ENCODE measurements around the gene STAT5B. TPM values are rescaled to one million over a fixed set of nuclear protein-coding genes. Genes with fewer than 3 reads are reported as not detected.
"Not testable (repeated sequence)": the region's sequence is repeated elsewhere in the genome, so short reads cannot be mapped to it uniquely, and the experiment has no call there.

The STAT5B gene
- 100 to 1,000 TPM; 202 to 225 TPM for total RNA-seq
- total RNA-seq, result 431 to 433 reads per million in 2 donors

- Mint-ChIP-seq H3K4me1 (peaks cover 44% of the 10 kb centered on the region), H3K4me3 (peak within 1 kb of the TSS; percentile 100), H3K27me3 (no peaks in the 10 kb centered on the region), H3K27ac (peak within 1 kb of the TSS; percentile 100), H3K36me3 (ENCODE audit: low read depth) (peaks cover 4% of the 10 kb centered on the region)
- peak; percentile 53 to 64 (median 57) for DNase-seq
- peak; percentile 50 for ATAC-seq
- no peaks in the 10 kb centered on the region for H3K9me3 ChIP-seq (ENCODE audit: control insufficient read depth, low read length, poor library complexity, severe bottlenecking)
Measured at GRCh38 chr17:42276359-42276608, at the start of gene STAT5B. STAT5B (minus strand) TSS chr17:42276391; CDS start chr17:42232127, 44,264 bp downstream.

GRCh38 chr17:42325026-42325425, 48.8 kb upstream of the STAT5B start:
- peaks cover 2% of the 10 kb centered on the region for H3K36me3 Mint-ChIP-seq (ENCODE audit: low read depth)

GRCh38 chr17:42323268-42323773, 47.1 kb upstream of the STAT5B start:
- peak overlapping the region; percentile 12 for H3K4me3 Mint-ChIP-seq
- peak overlapping the region; percentile 71 for H3K27ac Mint-ChIP-seq
- H3K9me3 ChIP-seq (ENCODE audit: control insufficient read depth, low read length, poor library complexity, severe bottlenecking), result no peaks in the 10 kb centered on the region
- no peaks in the 10 kb centered on the region for H3K27me3 Mint-ChIP-seq
- ATAC-seq (no peak), DNase-seq (no peak)
- H3K4me1 Mint-ChIP-seq, result peaks cover 15% of the 10 kb centered on the region
- H3K36me3 Mint-ChIP-seq (ENCODE audit: low read depth), result peaks cover 7% of the 10 kb centered on the region

More at GRCh38 chr17:42325026-42325425, 48.8 kb upstream of the STAT5B start:
- DNase-seq, result no peak
- no peak for ATAC-seq
- Mint-ChIP-seq H3K4me1 (peaks cover 9% of the 10 kb centered on the region), H3K27me3 (no peaks in the 10 kb centered on the region), H3K4me3 (no peak overlapping the region), H3K27ac (no peak overlapping the region)
- no peaks in the 10 kb centered on the region for H3K9me3 ChIP-seq (ENCODE audit: control insufficient read depth, low read length, poor library complexity, severe bottlenecking)

GRCh38 chr17:42322382-42323267, 46.4 kb upstream of the STAT5B start:
- Mint-ChIP-seq H3K27ac (peak overlapping the region; percentile 71), H3K27me3 (no peaks in the 10 kb centered on the region), H3K36me3 (ENCODE audit: low read depth) (peaks cover 7% of the 10 kb centered on the region), H3K4me3 (peak overlapping the region; percentile 12), H3K4me1 (peaks cover 15% of the 10 kb centered on the region)
- peak; percentile 82 to 93 (median 84) for DNase-seq
- H3K9me3 ChIP-seq (ENCODE audit: control insufficient read depth, low read length, poor library complexity, severe bottlenecking), result no peaks in the 10 kb centered on the region
- ATAC-seq, result peak; percentile 99

GRCh38 chr17:42321555-42321954, 45.4 kb upstream of the STAT5B start:
- peak overlapping the region; percentile 71 for H3K27ac Mint-ChIP-seq
- H3K36me3 Mint-ChIP-seq (ENCODE audit: low read depth), result peaks cover 7% of the 10 kb centered on the region
- no peak for DNase-seq
- no peaks in the 10 kb centered on the region for H3K27me3 Mint-ChIP-seq
- no peak for ATAC-seq
- H3K9me3 ChIP-seq (ENCODE audit: control insufficient read depth, low read length, poor library complexity, severe bottlenecking), result no peaks in the 10 kb centered on the region
- peaks cover 18% of the 10 kb centered on the region for H3K4me1 Mint-ChIP-seq
- H3K4me3 Mint-ChIP-seq, result no peak overlapping the region

GRCh38 chr17:42317967-42318366, 41.8 kb upstream of the STAT5B start:
- not testable (repeated sequence) for H3K4me3 Mint-ChIP-seq; H3K27me3 Mint-ChIP-seq; DNase-seq; ATAC-seq; H3K9me3 ChIP-seq (ENCODE audit: control insufficient read depth, low read length, poor library complexity, severe bottlenecking); H3K36me3 Mint-ChIP-seq (ENCODE audit: low read depth)
- Mint-ChIP-seq H3K27ac (peak overlapping the region; percentile 37), H3K4me1 (peaks cover 38% of the 10 kb centered on the region)

- H3K9me3 ChIP-seq (ENCODE audit: control insufficient read depth, low read length, poor library complexity, severe bottlenecking), result no peaks in the 10 kb centered on the region
- Mint-ChIP-seq H3K36me3 (ENCODE audit: low read depth) (peaks cover 5% of the 10 kb centered on the region), H3K4me3 (no peak overlapping the region), H3K27me3 (no peaks in the 10 kb centered on the region), H3K4me1 (peaks cover 36% of the 10 kb centered on the region), H3K27ac (peak overlapping the region; percentile 32)
- DNase-seq, result no peak
- ATAC-seq, result no peak
Measured at GRCh38 chr17:42317266-42317845, 41.2 kb upstream of the STAT5B start.

GRCh38 chr17:42316755-42317154, 40.6 kb upstream of the STAT5B start:
- Mint-ChIP-seq H3K36me3 (ENCODE audit: low read depth) (peaks cover 5% of the 10 kb centered on the region), H3K27ac (peak overlapping the region; percentile 32), H3K4me1 (peaks cover 40% of the 10 kb centered on the region), H3K27me3 (no peaks in the 10 kb centered on the region), H3K4me3 (no peak overlapping the region)
- ATAC-seq (no peak), DNase-seq (no peak)
- H3K9me3 ChIP-seq (ENCODE audit: control insufficient read depth, low read length, poor library complexity, severe bottlenecking), result no peaks in the 10 kb centered on the region

GRCh38 chr17:42315402-42316156, 39.4 kb upstream of the STAT5B start:
- Mint-ChIP-seq H3K36me3 (ENCODE audit: low read depth) (peaks cover 5% of the 10 kb centered on the region), H3K4me3 (peak overlapping the region; percentile 77), H3K4me1 (peaks cover 45% of the 10 kb centered on the region), H3K27ac (peak overlapping the region; percentile 89), H3K27me3 (no peaks in the 10 kb centered on the region)
- no peaks in the 10 kb centered on the region for H3K9me3 ChIP-seq (ENCODE audit: control insufficient read depth, low read length, poor library complexity, severe bottlenecking)
- DNase-seq (no peak), ATAC-seq (peak; percentile 41)

GRCh38 chr17:42313773-42314566, 37.8 kb upstream of the STAT5B start:
- H3K27me3 Mint-ChIP-seq, result no peaks in the 10 kb centered on the region
- H3K4me1 Mint-ChIP-seq, result peaks cover 39% of the 10 kb centered on the region
- peak overlapping the region; percentile 89 for H3K27ac Mint-ChIP-seq
- ATAC-seq (no peak), DNase-seq (no peak)
- no peaks in the 10 kb centered on the region for H3K36me3 Mint-ChIP-seq (ENCODE audit: low read depth)
- no peaks in the 10 kb centered on the region for H3K9me3 ChIP-seq (ENCODE audit: control insufficient read depth, low read length, poor library complexity, severe bottlenecking)
- peak overlapping the region; percentile 62 for H3K4me3 Mint-ChIP-seq

GRCh38 chr17:42313389-42313772, 37.2 kb upstream of the STAT5B start:
- DNase-seq (no peak), ATAC-seq (no peak)
- no peaks in the 10 kb centered on the region for H3K9me3 ChIP-seq (ENCODE audit: control insufficient read depth, low read length, poor library complexity, severe bottlenecking)
- Mint-ChIP-seq H3K4me3 (peak overlapping the region; percentile 62), H3K27me3 (no peaks in the 10 kb centered on the region), H3K4me1 (peaks cover 41% of the 10 kb centered on the region), H3K36me3 (ENCODE audit: low read depth) (no peaks in the 10 kb centered on the region), H3K27ac (peak overlapping the region; percentile 89)

GRCh38 chr17:42312285-42313130, 36.3 kb upstream of the STAT5B start:
- H3K36me3 Mint-ChIP-seq (ENCODE audit: low read depth), result no peaks in the 10 kb centered on the region

More at GRCh38 chr17:42312285-42313130, 36.3 kb upstream of the STAT5B start:
- H3K4me1 Mint-ChIP-seq, result peaks cover 41% of the 10 kb centered on the region
- peak; percentile 76 for ATAC-seq
- H3K27me3 Mint-ChIP-seq, result no peaks in the 10 kb centered on the region
- H3K9me3 ChIP-seq (ENCODE audit: control insufficient read depth, low read length, poor library complexity, severe bottlenecking), result no peaks in the 10 kb centered on the region
- H3K4me3 Mint-ChIP-seq, result peak overlapping the region; percentile 79
- peak; percentile 58 to 74 (median 67) for DNase-seq
- peak overlapping the region; percentile 89 for H3K27ac Mint-ChIP-seq
